ENCODE data around the gene TSC22D1. TPM values are rescaled to one million over a fixed set of nuclear protein-coding genes. Genes with fewer than 3 reads are reported as not detected.

TSC22D1 gene
- total RNA-seq, 2 experiments from 2014 or later: 8.0 to 17.9 TPM

- Mint-ChIP-seq H3K9me3 (ENCODE audit: low read depth) (no peaks in the 10 kb centered on the region), H3K27ac (no peak overlapping the region), H3K36me3 (peaks cover 2% of the 10 kb centered on the region), H3K4me3 (no peak overlapping the region), H3K27me3 (no peaks in the 10 kb centered on the region), H3K4me1 (no peaks in the 10 kb centered on the region)
- CTCF ChIA-PET: no interaction called here
- DNase-seq (no peak), ATAC-seq (no peak)
Observed at GRCh38 chr13:44508562-44509077, 67.5 kb downstream of the TSC22D1 start.

GRCh38 chr13:44507639-44508038 is 68.5 kb downstream of the TSC22D1 start:
- no peaks in the 10 kb centered on the region for H3K4me1 Mint-ChIP-seq
- H3K9me3 Mint-ChIP-seq (ENCODE audit: low read depth): no peaks in the 10 kb centered on the region
- H3K27ac Mint-ChIP-seq: no peak overlapping the region
- H3K4me3 Mint-ChIP-seq: no peak overlapping the region
- H3K36me3 Mint-ChIP-seq: no peaks in the 10 kb centered on the region
- DNase-seq: no peak
- ATAC-seq: no peak
- CTCF ChIA-PET: no interaction called here
- H3K27me3 Mint-ChIP-seq: no peaks in the 10 kb centered on the region

- Mint-ChIP-seq H3K36me3 (no peaks in the 10 kb centered on the region), H3K9me3 (ENCODE audit: low read depth) (no peaks in the 10 kb centered on the region), H3K4me3 (no peak overlapping the region), H3K27ac (no peak overlapping the region), H3K27me3 (no peaks in the 10 kb centered on the region), H3K4me1 (no peaks in the 10 kb centered on the region)
- DNase-seq (no peak), ATAC-seq (no peak)
- CTCF ChIA-PET: no interaction called here
Observed at GRCh38 chr13:44506719-44507118, 69.4 kb downstream of the TSC22D1 start.

GRCh38 chr13:44506251-44506650 is 69.9 kb downstream of the TSC22D1 start:
- H3K27me3 Mint-ChIP-seq: no peaks in the 10 kb centered on the region
- no peaks in the 10 kb centered on the region for H3K36me3 Mint-ChIP-seq
- CTCF ChIA-PET: no interaction called here
- no peak overlapping the region for H3K4me3 Mint-ChIP-seq
- no peak for DNase-seq
- H3K4me1 Mint-ChIP-seq: no peaks in the 10 kb centered on the region
- ATAC-seq: no peak
- no peaks in the 10 kb centered on the region for H3K9me3 Mint-ChIP-seq (ENCODE audit: low read depth)
- H3K27ac Mint-ChIP-seq: no peak overlapping the region

GRCh38 chr13:44504116-44504515 is 72.0 kb downstream of the TSC22D1 start:
- H3K4me3 Mint-ChIP-seq: no peak overlapping the region
- CTCF ChIA-PET: interaction anchor here (0.6 kb wide), 1 partner anchor 929 kb away, joined by 5 read pairs; no protein-coding TSS in a partner anchor

DNA sequence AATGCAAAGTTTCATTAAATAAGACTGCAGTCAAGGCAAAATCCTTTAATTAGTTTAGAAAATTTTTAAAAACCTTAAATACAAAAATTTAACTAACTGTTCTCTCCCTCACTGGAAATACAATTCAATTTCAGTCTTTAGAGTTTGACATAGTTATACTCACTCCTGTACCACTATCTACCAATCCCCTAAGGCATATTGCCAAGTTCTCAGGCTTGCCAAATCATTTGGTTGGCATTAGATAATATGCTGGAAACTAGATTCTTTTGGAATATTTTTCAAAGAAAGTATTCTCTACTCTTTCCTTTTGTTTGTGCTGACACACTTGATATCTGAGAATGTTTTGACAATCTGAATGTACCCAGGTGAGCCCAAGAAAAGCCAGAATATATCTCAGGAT is 77.2 kb downstream of the TSC22D1 start:
- Mint-ChIP-seq H3K36me3 (peaks cover 6% of the 10 kb centered on the region), H3K4me3 (no peak overlapping the region), H3K9me3 (ENCODE audit: low read depth) (peaks cover 4% of the 10 kb centered on the region), H3K27ac (no peak overlapping the region), H3K4me1 (peaks cover 3% of the 10 kb centered on the region), H3K27me3 (no peaks in the 10 kb centered on the region)
- no peak for DNase-seq
- no peak for ATAC-seq
- CTCF ChIA-PET: interaction anchor here (1.5 kb wide), 1 partner anchor 13 kb away, joined by 3 read pairs; no protein-coding TSS in a partner anchor

More at GRCh38 chr13:44504116-44504515, 72.0 kb downstream of the TSC22D1 start:
- Mint-ChIP-seq H3K4me1 (no peaks in the 10 kb centered on the region), H3K9me3 (ENCODE audit: low read depth) (no peaks in the 10 kb centered on the region), H3K36me3 (no peaks in the 10 kb centered on the region), H3K27me3 (no peaks in the 10 kb centered on the region), H3K27ac (no peak overlapping the region)
- no peak for DNase-seq
- ATAC-seq: no peak

- DNase-seq: no peak
- CTCF ChIA-PET: interaction anchor here (1.5 kb wide), 1 partner anchor 13 kb away, joined by 3 read pairs; no protein-coding TSS in a partner anchor
- Mint-ChIP-seq H3K27ac (no peak overlapping the region), H3K27me3 (no peaks in the 10 kb centered on the region), H3K9me3 (ENCODE audit: low read depth) (peaks cover 4% of the 10 kb centered on the region), H3K36me3 (peaks cover 8% of the 10 kb centered on the region), H3K4me3 (no peak overlapping the region), H3K4me1 (peaks cover 3% of the 10 kb centered on the region)
- no peak for ATAC-seq
Observed at GRCh38 chr13:44498502-44498901, 77.6 kb downstream of the TSC22D1 start.

DNA sequence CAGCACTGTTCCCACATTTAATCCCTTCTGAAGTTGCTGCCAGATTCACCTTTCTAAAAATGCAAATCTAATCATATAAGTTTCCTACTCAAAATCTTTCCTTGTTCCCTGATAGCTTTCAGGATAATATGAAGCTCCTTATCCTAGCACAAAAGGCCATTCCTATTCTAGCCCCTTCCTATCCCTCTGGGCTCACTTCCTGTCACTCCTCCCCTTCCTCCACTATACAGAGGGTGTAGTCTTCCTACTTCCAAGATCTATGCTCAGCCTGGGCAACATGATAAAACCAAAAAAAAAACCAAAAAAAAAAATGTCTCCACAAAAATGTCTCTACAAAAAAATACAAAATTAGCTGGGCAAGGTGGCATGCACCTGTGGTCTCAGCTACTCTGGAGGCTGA is 78.3 kb downstream of the TSC22D1 start:
- Mint-ChIP-seq H3K27ac (no peak overlapping the region), H3K4me3 (no peak overlapping the region), H3K27me3 (no peaks in the 10 kb centered on the region), H3K9me3 (ENCODE audit: low read depth) (peaks cover 4% of the 10 kb centered on the region), H3K36me3 (peaks cover 9% of the 10 kb centered on the region), H3K4me1 (peaks cover 3% of the 10 kb centered on the region)
- no peak for DNase-seq
- no peak for ATAC-seq
- CTCF ChIA-PET: interaction anchor here (1.3 to 1.5 kb wide), 2 partner anchors 10 to 14 kb away, joined by 3 read pairs; no protein-coding TSS in a partner anchor

DNA sequence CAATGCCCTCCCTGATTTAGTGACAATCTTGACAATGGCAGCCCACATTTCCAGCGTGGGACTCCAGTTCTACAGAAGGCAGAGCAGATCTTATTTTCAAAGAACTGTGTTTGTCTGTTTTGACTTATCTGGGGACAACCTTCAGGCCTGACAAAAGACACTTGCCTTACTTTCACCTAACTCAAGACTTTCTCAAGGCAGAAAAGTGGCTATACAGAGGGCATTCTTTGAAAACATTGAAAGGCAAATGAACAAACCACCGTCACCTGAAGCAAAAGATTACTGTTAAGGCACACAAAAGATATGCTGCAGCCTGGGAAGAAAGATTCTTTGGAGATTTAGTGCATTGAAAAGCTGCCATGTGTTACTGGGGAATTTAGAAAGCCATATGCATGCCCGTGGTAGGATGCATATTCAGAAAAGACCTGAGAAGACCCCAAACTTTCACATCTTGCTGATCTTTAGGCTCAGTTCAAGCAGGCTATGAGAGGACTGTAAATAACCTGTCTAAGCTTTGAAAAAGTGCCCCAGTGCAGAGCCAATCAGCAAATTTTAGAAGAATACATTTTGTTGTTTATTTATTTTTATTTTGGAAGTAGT is 82.8 kb downstream of the TSC22D1 start:
- Mint-ChIP-seq H3K27me3 (no peaks in the 10 kb centered on the region), H3K9me3 (ENCODE audit: low read depth) (peaks cover 4% of the 10 kb centered on the region), H3K4me3 (no peak overlapping the region), H3K4me1 (peaks cover 3% of the 10 kb centered on the region), H3K27ac (no peak overlapping the region), H3K36me3 (peaks cover 9% of the 10 kb centered on the region)
- CTCF ChIA-PET: interaction anchor here (1.5 to 2.5 kb wide), 2 partner anchors 10 to 385 kb away, joined by 3 to 7 read pairs; no protein-coding TSS in a partner anchor
- no peak for ATAC-seq
- DNase-seq: no peak

GRCh38 chr13:44489751-44490150 is 86.4 kb downstream of the TSC22D1 start:
- Mint-ChIP-seq H3K4me3 (no peak overlapping the region), H3K27me3 (no peaks in the 10 kb centered on the region), H3K36me3 (peaks cover 6% of the 10 kb centered on the region), H3K9me3 (ENCODE audit: low read depth) (peaks cover 2% of the 10 kb centered on the region), H3K27ac (no peak overlapping the region), H3K4me1 (peaks cover 10% of the 10 kb centered on the region)
- CTCF ChIA-PET: interaction anchor here (1.2 to 1.4 kb wide), 2 partner anchors 13 to 429 kb away, joined by 3 read pairs; no protein-coding TSS in a partner anchor
- no peak for ATAC-seq
- DNase-seq: no peak

DNA sequence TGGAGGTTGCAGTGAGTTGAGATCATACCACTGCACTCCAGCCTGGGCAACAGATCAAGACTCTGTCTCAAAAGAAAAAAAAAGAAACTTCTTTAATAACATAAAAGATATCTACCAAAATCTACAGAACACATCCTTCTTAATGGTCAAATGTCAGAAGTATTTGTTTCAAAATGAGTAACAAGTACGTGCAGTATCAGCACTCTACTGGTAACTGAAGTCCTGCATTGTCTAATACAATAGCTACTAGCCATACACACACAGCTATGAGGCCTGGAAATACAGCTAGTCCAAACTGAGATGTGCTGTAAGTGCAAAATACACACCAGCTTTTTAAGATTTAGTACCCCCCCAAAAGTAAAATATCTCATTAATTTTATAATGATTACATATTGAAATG is 88.1 kb downstream of the TSC22D1 start:
- CTCF ChIA-PET: interaction anchor here (0.7 to 1.3 kb wide), 2 partner anchors 9 kb away, joined by 3 read pairs; no protein-coding TSS in a partner anchor
- no peak for ATAC-seq
- no peak overlapping the region for H3K27ac Mint-ChIP-seq
- H3K36me3 Mint-ChIP-seq: no peaks in the 10 kb centered on the region
- peaks cover 20% of the 10 kb centered on the region for H3K4me1 Mint-ChIP-seq
- no peak overlapping the region for H3K4me3 Mint-ChIP-seq
- no peak for DNase-seq
- H3K27me3 Mint-ChIP-seq: no peaks in the 10 kb centered on the region
- H3K9me3 Mint-ChIP-seq (ENCODE audit: low read depth): no peaks in the 10 kb centered on the region

- H3K4me3 Mint-ChIP-seq: peak overlapping the region; percentile 58
- peak; percentile 82 for ATAC-seq
- CTCF ChIA-PET: interaction anchor here (0.7 to 3.8 kb wide), 14 partner anchors 8 to 825 kb away, joined by 3 to 30 read pairs (median 4); no protein-coding TSS in a partner anchor
- no peak for DNase-seq
- no peaks in the 10 kb centered on the region for H3K9me3 Mint-ChIP-seq (ENCODE audit: low read depth)
- H3K27me3 Mint-ChIP-seq: no peaks in the 10 kb centered on the region
- H3K4me1 Mint-ChIP-seq: peaks cover 20% of the 10 kb centered on the region
- no peaks in the 10 kb centered on the region for H3K36me3 Mint-ChIP-seq
- peak overlapping the region; percentile 77 for H3K27ac Mint-ChIP-seq
Observed at GRCh38 chr13:44484562-44485138, 91.5 kb downstream of the TSC22D1 start.

DNA sequence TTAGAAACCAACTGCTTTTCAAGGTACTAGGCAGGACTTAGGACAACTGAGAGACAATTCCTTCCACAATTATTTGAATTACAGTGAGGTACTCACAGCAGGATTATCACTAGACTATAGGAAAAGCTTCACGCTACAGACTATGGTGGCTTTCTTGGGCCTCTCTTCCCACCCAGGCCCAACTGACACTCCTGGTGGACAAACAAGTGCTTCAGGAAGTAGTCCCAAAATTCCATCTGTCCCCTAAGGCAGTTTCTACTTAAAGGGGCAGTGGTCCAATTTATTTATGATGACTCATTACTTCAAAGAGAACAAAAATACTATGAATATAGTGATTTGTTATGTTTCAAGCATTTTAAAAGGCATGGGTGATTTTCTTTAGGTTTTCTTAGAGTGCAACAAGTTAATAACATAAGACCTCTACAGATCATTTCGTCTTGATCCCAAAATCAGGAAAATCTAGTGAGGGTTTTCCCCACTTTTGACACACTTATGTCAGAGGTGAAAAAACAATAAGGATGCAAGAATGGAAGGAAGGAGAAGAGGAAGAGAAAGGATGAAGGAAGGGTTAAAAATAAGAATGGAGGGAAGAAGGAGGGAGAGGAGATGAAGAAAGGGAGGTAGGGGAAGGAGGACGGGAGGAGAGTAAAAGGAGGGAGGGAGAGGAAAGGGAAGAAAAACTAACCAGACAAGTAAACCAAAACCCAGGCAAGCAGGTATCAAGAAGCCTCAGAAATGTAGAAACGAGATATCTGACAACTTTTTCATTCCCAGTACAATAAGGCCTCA is 101.8 kb downstream of the TSC22D1 start:
- Mint-ChIP-seq H3K4me1 (no peaks in the 10 kb centered on the region), H3K27me3 (no peaks in the 10 kb centered on the region), H3K36me3 (no peaks in the 10 kb centered on the region), H3K9me3 (ENCODE audit: low read depth) (no peaks in the 10 kb centered on the region), H3K4me3 (no peak overlapping the region), H3K27ac (no peak overlapping the region)
- ATAC-seq (no peak), DNase-seq (no peak)
- CTCF ChIA-PET: interaction anchor here (0.6 to 0.9 kb wide), 3 partner anchors 9 to 569 kb away, joined by 3 to 7 read pairs (median 5); no protein-coding TSS in a partner anchor

All from activated CD8-positive, alpha-beta memory T cell treated with anti-CD3 and anti-CD28 coated beads, Interleukin-2, amount 10 ng/mL, durations not matched to agents 7 days and 5 days (primary cell).